ENCODE measurements around the gene PPOX.

DNA sequence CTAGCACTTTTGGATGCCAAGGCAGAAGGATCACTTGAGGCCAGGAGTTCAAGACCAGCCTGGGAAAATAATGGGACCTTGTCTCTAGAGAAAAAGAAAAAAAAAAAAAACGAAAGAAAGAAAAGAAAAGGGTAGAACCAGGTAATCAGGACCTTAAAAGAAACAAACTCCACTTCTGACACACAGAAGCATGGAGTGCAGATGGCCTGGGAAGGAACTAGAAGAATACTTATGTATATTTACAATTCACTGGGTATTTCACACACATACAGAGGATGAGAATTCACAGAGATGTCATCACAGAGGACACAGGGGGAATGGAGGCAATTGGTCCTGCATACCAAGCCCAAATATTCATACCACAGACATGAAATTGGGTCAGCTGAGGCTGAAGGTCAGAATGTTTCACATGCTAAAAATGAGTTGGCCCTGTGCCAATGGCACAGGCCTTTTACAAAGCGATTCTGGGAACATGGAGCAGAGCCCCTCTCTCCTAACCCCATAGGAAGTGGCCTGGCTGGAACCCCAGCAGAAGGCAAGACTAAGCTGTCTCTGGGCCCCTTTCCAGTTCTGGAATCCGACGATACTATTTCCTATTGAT lies 6.7 kb downstream of the PPOX start:
- TF ChIP-seq CTCF (conservative IDR thresholded peaks at IDR 0.05; ENCODE audit: low read length), result no peak
- no peak for TF ChIP-seq EZH2phosphoT487 (IDR thresholded peaks at IDR 0.05; ENCODE audit: borderline replicate concordance, low read depth, low read length)
